ENCODE data around the gene WDR13. TPM values are rescaled to one million over a fixed set of nuclear protein-coding genes. Genes with fewer than 3 reads are reported as not detected.
"Not testable (repeated sequence)": the region's sequence is repeated elsewhere in the genome, so short reads cannot be mapped to it uniquely, and the experiment has no call there.

Gene WDR13
- total RNA-seq, 2 experiments from 2014 or later = 32.6 to 40.6 TPM

DNA sequence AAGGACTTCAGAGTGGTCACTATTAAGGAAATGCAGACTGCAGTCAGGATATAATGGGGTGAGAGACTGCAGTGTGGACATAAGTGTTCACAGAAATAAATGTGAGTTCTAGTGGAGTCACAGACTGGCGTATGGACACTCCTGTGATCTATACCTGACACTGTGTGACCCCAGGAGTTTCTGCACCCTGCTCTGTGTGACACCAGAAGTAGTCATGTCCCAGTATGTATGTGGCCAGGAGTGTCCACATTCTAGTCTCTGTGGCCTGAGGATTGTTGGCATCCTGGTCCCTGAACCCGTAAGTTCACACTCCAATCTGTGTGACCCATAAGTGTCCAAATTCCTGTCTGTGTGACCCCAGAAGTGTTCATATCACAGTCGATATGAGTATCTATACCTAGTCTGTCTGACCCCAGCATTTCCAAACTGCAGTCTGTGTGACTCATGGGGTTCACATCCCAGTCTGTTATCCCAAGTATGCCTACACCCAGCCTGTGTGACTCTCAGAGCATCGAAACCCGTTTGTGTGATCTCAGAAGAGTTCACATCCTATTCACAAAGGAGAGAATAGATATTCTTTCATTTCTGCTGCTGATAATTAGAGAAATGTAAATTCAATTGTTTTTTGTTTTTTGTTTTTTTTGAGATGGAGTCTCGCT is 16.3 kb downstream of the WDR13 start:
- Mint-ChIP-seq H3K4me1 (peaks cover 3% of the 10 kb centered on the region), H3K36me3 (no peaks in the 10 kb centered on the region), H3K27ac (no peak overlapping the region), H3K4me3 (no peak overlapping the region), H3K9me3 (no peaks in the 10 kb centered on the region), H3K27me3 (no peaks in the 10 kb centered on the region)
- no peak for DNase-seq

DNA sequence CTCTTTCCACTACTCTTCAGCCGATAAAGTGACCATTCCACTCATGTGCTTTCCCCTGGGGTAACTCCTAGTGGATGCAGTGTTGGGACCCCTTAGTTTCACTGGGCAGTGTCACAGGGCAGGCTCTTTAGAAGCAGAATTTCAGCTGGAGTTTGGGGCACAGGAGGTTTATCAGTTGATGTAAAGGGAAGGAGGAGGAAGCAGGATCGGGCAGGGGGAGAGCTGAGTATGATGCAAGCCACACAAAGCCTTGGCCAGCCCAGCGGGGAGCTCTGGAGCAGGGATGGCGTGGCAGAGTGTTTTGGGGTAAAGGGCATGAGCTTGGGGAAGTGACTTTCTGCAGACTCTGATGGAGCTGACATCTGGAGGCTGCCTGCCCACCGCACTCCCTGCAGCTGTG is 19.3 kb downstream of the WDR13 start:
- H3K27me3 Mint-ChIP-seq = no peaks in the 10 kb centered on the region
- no peak for DNase-seq
- peaks cover 3% of the 10 kb centered on the region for H3K4me1 Mint-ChIP-seq
- H3K4me3 Mint-ChIP-seq = no peak overlapping the region
- no peak overlapping the region for H3K27ac Mint-ChIP-seq
- no peaks in the 10 kb centered on the region for H3K36me3 Mint-ChIP-seq
- no peaks in the 10 kb centered on the region for H3K9me3 Mint-ChIP-seq

DNA sequence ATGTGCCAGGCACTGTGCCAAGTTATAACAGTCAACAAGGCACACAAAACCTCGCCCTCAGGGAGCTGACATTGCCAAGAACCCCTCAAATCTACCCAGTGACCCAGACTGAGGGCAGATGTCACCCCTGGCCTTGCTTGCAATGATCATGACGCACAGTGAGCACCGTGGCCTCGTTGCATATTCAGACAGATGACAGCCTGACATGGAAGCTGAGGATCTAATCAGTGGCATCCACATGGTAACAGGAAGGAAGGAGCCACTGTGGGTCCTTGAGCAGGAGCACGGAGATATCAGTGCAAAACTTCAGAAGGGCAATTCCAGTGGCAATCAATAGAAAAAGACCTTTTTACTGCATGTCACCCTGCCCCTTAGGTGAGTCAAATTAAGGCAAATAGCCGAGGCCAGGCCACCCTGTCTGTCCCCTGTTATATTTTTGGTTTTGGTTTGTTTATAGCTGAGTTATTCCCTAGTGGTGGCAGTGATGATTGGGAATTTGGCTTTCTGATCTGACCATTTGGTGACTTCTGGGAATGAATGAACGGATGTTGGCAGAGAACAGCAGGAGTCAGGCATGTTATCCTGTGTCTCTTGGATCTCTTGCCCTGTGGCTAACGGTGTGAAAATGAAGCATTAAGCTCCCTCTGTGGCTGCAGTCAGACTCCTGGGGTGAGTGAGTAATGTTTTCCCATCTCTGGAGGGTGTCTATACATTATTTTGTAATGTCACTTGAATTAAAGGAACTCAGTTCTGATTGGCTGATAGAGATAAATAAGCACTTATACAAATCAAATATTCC is 20.4 kb downstream of the WDR13 start:
- H3K4me1 Mint-ChIP-seq = peaks cover 3% of the 10 kb centered on the region
- no peak for DNase-seq
- no peaks in the 10 kb centered on the region for H3K9me3 Mint-ChIP-seq
- no peak overlapping the region for H3K4me3 Mint-ChIP-seq
- no peak overlapping the region for H3K27ac Mint-ChIP-seq
- H3K27me3 Mint-ChIP-seq = no peaks in the 10 kb centered on the region
- H3K36me3 Mint-ChIP-seq = no peaks in the 10 kb centered on the region

DNA sequence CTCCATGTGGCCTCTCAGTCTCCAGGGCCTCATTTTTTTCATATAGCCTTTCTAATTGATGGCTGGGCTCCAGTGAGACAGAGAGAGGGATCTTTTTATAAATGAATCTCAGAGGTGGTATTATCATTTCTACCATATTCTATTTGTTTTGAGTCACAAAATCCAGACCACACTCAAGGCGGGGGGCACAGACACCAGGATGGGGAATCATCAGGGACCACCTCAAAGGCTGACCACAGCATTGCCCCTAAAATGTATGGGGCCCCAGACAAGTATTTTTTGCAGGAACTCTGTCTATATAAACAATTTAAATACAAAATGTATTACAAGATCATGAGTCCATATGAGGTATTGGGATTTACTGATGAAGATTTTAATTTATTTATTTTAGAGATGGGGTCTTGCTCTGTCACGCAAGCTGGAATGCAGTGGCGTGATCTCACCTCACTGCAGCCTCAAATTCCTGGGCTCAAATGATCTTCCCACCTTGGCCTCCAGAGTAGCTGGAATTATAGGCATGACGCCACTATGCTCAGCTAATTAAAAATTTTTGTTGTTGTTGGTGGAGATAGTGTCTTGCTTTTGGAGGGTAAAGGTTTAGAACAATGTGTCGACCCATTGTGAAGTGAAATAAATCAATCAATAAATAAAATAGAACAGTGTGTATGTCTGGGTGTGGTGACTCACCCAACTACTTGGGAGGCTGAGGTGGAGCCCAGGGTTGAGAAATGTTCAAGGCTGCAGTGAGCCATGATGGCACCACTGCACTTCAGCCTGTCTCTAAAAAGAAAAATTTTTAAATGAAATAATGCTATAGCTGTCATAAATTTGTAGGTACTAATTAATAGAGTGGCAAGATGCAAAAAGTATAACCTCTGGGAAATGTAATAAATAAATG is 29.4 kb downstream of the WDR13 start:
- Mint-ChIP-seq H3K36me3 (no peaks in the 10 kb centered on the region), H3K4me3 (no peak overlapping the region), H3K27me3 (no peaks in the 10 kb centered on the region), H3K9me3 (no peaks in the 10 kb centered on the region), H3K4me1 (peaks cover 4% of the 10 kb centered on the region), H3K27ac (no peak overlapping the region)
- no peak for DNase-seq

DNA sequence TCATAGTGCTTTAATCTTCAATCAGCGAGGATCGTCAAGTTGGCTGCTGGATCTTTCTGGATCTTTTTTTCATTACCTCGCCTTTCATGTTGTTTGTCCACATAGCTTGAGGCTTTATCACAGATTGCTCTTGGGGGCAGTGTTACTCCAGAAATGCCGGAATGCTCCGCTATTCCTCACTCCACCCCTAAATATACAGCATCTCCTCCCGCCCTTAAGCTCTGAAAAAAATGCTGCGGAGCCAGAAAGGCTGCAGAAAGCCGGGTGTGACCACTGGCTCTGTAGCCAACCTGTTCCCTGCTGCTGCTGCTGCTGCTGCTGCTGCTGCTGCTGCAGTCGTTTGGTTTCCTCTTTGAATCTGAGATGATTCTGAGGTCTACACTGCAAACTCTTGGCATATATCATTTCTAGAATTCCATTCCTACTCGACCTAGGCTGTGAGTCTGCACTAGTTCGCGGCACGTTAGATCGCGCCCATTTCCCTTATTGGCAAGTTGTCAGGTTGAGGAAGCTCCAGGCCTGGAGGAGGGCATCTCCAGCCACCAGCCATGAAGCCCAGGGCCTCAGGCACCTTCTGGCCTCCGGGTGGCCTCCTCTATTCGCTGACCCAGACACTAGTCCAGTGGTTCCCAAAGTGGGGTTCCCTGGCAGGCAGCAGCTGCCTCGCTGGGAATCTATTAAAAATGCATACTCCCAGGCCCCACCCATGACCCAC is 34.2 kb downstream of the WDR13 start:
- Mint-ChIP-seq H3K4me3 (no peak overlapping the region), H3K9me3 (no peaks in the 10 kb centered on the region), H3K27ac (no peak overlapping the region), H3K4me1 (peaks cover 5% of the 10 kb centered on the region), H3K27me3 (no peaks in the 10 kb centered on the region), H3K36me3 (no peaks in the 10 kb centered on the region)
- DNase-seq = peak; percentile 69

DNA sequence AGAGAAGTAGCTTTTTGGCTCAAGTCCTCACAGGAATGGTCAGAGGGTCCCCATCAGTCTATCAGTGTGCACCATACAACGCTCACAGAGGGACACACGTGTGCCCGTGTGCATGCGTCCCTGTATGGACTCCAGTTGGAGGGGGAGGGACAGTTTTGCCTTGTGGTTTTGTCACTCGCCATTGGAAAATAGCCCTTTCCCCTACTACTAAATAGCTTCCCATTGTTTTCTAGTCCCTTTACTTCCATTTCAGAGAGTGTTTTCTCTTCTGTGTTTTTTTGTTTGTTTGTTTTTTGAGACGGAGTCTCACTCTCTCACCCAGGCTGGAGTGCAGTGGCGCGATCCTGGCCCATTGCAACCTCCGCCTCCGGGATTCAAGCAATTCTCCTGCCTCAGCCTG is 34.9 kb downstream of the WDR13 start:
- no peak overlapping the region for H3K27ac Mint-ChIP-seq
- no peak for DNase-seq
- H3K36me3 Mint-ChIP-seq = no peaks in the 10 kb centered on the region
- no peaks in the 10 kb centered on the region for H3K9me3 Mint-ChIP-seq
- no peaks in the 10 kb centered on the region for H3K27me3 Mint-ChIP-seq
- peaks cover 5% of the 10 kb centered on the region for H3K4me1 Mint-ChIP-seq
- H3K4me3 Mint-ChIP-seq = no peak overlapping the region

DNA sequence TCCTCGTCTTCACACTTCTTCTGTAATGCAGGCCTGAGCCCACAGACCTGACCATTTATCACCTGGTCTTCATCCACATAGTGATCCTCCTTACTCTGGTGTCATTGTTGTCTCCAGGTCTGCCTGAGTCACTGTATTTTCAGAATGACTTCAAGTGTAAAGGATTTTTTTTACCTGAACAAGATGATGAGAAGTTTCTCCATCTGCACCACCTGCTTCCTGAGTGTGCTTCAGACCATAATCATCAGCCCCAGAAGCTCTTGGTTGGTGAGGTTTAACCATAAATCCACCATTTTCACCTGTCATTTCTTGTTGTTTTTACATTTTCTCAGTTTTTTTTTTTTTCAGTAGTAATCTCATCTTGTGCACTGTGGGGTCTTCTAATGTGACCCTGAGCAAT is 39.0 kb downstream of the WDR13 start:
- no peak overlapping the region for H3K4me3 Mint-ChIP-seq
- no peaks in the 10 kb centered on the region for H3K36me3 Mint-ChIP-seq
- no peaks in the 10 kb centered on the region for H3K9me3 Mint-ChIP-seq
- H3K4me1 Mint-ChIP-seq = peaks cover 3% of the 10 kb centered on the region
- DNase-seq = no peak
- H3K27ac Mint-ChIP-seq = no peak overlapping the region
- no peaks in the 10 kb centered on the region for H3K27me3 Mint-ChIP-seq

DNA sequence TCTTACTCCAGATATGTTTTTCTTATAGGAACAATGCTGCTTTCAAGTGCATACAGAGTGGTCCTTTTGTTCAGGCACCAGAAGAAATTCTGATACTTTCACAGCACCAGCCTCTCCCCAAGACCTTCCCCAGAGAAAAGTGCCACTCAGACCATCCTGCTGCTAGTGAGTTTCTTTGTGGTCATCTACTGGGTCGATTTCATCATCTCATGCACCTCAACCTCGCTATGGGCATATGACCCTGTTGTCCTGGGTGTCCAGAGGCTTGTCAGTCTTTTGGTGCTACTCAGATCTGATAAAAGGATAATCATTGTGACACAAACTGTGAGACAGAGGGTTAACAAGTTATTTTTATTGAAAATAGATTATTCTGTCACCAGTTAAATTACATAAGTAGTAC is 39.5 kb downstream of the WDR13 start:
- Mint-ChIP-seq H3K27ac (no peak overlapping the region), H3K36me3 (no peaks in the 10 kb centered on the region), H3K27me3 (no peaks in the 10 kb centered on the region)

DNA sequence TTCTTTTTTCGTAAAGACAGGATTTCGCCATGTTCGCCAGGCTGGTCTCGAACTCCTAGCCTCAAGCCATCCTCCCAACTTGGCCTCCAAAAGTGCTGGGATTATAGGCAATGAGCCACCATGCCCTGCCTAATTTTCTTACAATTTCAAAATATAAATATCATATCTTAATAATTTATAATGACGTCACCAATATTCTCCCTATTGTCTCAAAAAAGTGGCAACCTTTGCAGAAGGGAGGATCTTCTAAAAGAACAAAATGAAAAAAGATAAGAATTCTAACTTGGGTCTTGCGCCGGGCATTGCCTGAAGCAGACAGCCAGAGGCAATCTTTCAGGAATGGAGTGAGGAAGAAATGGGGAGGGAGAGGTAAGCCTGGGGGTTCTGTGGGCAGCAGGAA is 48.4 kb downstream of the WDR13 start:
- H3K27me3 Mint-ChIP-seq = no peaks in the 10 kb centered on the region
- H3K9me3 Mint-ChIP-seq = no peaks in the 10 kb centered on the region
- H3K27ac Mint-ChIP-seq = no peak overlapping the region
- H3K4me3 Mint-ChIP-seq = no peak overlapping the region
- no peaks in the 10 kb centered on the region for H3K4me1 Mint-ChIP-seq
- no peaks in the 10 kb centered on the region for H3K36me3 Mint-ChIP-seq
- DNase-seq = no peak

More for the DNA sequence above, 39.5 kb downstream of the WDR13 start:
- no peak for DNase-seq
- H3K9me3 Mint-ChIP-seq = no peaks in the 10 kb centered on the region
- no peaks in the 10 kb centered on the region for H3K4me1 Mint-ChIP-seq
- H3K4me3 Mint-ChIP-seq = no peak overlapping the region

DNA sequence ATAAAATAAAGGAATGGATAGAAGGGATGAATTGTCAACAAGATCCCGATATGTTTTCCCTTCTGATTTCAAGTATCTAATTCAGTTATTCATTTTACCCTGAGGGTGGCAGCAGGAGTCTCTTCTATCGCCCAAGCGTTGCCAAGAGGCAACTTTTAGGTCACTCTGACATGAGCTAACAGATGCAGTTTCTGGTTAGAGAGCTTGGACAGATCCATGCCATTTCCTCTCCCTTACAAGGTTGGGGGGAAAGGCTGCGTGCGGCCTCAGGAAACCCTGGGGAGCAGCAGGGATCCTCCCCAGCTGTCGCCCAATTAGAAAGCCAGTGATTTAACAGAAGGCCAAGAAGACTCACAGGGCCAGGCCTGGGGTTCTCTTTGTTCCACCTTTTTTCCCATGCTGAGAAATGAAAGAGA is 51.1 kb downstream of the WDR13 start:
- Mint-ChIP-seq H3K27me3 (no peaks in the 10 kb centered on the region), H3K4me1 (peaks cover 2% of the 10 kb centered on the region), H3K27ac (no peak overlapping the region), H3K9me3 (no peaks in the 10 kb centered on the region), H3K4me3 (no peak overlapping the region), H3K36me3 (no peaks in the 10 kb centered on the region)
- DNase-seq = no peak

DNA sequence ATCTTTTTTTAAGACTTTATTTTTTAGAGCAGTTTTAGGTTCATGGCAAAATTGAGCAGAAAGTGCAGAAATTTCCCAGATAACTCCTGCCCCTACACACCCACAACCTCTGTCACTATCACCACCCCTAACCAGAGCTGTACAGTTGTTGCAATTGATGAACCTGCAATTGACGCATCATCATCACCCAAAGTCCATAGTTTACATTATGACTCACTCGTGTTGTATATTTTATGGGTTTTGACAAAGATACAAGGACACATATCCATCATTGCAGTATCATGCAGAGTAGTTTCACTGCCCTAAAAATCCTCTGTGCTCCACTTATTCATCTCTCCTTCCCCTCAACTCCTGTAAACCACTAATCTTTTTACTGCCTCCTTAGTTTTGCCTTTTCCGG is 51.8 kb downstream of the WDR13 start:
- Mint-ChIP-seq H3K27ac (no peak overlapping the region), H3K4me1 (peaks cover 2% of the 10 kb centered on the region), H3K9me3 (no peaks in the 10 kb centered on the region), H3K27me3 (no peaks in the 10 kb centered on the region), H3K4me3 (no peak overlapping the region), H3K36me3 (no peaks in the 10 kb centered on the region)
- no peak for DNase-seq

DNA sequence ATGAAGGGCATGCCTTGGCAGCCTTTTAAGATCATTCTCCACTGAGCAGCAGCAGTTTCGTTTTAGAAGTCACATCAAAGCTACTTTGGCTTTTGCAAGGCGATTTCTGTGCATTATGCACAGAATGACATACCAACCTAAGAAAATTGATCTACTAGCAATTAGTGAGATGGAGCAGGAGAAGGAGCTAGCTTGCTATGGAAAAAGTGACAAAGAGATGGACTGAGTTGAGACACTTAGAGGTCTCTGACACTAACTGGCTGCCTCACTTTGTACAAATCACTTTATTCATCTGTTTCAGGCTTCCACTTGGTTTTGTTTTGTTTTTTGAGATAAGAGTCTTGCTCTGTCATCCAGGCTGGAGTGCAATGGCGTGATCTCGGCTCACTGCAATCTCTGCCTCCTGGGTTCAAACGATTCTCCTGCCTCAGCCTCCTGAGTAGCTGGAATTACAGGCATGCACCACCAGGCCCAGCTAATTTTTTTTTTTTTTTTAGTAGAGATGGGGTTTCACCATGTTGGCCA is 54.8 kb downstream of the WDR13 start:
- H3K36me3 Mint-ChIP-seq, H3K27ac Mint-ChIP-seq, H3K9me3 Mint-ChIP-seq, H3K4me3 Mint-ChIP-seq, H3K4me1 Mint-ChIP-seq, H3K27me3 Mint-ChIP-seq, DNase-seq: not testable (repeated sequence)

DNA sequence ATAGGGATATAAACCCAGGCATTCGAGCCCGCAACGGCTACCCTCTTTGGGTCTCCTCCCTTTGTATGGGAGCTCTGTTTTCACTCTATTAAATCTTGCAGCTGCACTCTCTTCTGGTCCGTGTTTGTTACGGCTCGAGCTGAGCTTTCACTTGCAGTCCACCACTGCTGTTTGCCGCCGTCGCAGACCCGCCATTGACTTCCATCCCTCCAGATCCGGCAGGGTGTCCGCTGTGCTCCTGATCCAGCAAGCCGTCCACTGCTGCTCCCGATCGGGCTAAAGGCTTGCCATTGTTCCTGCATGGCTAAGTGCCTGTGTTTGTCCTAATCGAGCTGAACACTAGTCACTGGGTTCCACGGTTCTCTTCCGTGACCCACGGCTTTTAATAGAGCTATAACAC is 57.5 kb downstream of the WDR13 start:
- not testable (repeated sequence) for H3K36me3 Mint-ChIP-seq

More for the DNA sequence above, 57.5 kb downstream of the WDR13 start:
- DNase-seq, H3K4me1 Mint-ChIP-seq, H3K4me3 Mint-ChIP-seq, H3K27me3 Mint-ChIP-seq, H3K27ac Mint-ChIP-seq, H3K9me3 Mint-ChIP-seq: not testable (repeated sequence)
